Posterior vena cava (tissue), 2 donors: ENCODE measurements around the gene PLEKHG2. TPM values are rescaled to one million over a fixed set of nuclear protein-coding genes. Genes with fewer than 3 reads are reported as not detected.
A peak's percentile ranks its signal among the peaks of the same experiment; 100 is the strongest.

ENCODE experiments used
- DNase-seq: peaks from one replicate; pipeline ENCODE4 v3.0.0-alpha.2; 2020; ENCODE audit warnings: low spot score
- intact Hi-C, 2 donors: fragments of 100-400 bp; cut with DNase I; formaldehyde crosslinking; loops; one replicate each; pipeline versions ENCODE4 v1.14.1 to v1.14.2; 2022 to 2023
- total RNA-seq, 2 donors: library from RNA; stranded (reverse); fragmentation: NEBNext Ultra II Directional; extraction: Animal tissue kit (Norgen Biotek cat#: 25700); gene quantifications; one replicate each; pipeline ENCODE4 v1.2.1, GENCODE V29; 2021
- donor health status: DM: yes; HTN: yes; CAD: no.
- donor health status: DM: yes; HTN: yes; CAD: no.

The PLEKHG2 gene
- total RNA-seq, 2 donors from 2014 or later, result 38.1 to 48.6 TPM

- intact Hi-C loops, result no loop called here
- DNase-seq, result peak; percentile 100
Observed at GRCh38 chr19:39403331-39404312, 8.8 kb upstream of the PLEKHG2 start.

GRCh38 chr19:39405261-39405957 is 7.1 kb upstream of the PLEKHG2 start:
- DNase-seq, result peak; percentile 82
- intact Hi-C loops, result no loop called here

- intact Hi-C loops, result no loop called here
- DNase-seq, result no peak
Observed at GRCh38 chr19:39405958-39406655, 6.4 kb upstream of the PLEKHG2 start.

- intact Hi-C loops, result no loop called here
- DNase-seq, result peak; percentile 98
Observed at GRCh38 chr19:39406656-39407409, 5.6 kb upstream of the PLEKHG2 start, which contains the start of gene ZFP36. TSS of gene ZFP36 (plus strand) at chr19:39406847. CDS start at chr19:39406905, 58 bp downstream.

- no peak for DNase-seq
- intact Hi-C loops, result no loop called here
Observed at GRCh38 chr19:39407410-39407659, 5.1 kb upstream of the PLEKHG2 start.

GRCh38 chr19:39407660-39408391 is 4.6 kb upstream of the PLEKHG2 start:
- intact Hi-C loops, result no loop called here
- DNase-seq, result peak; percentile 92

GRCh38 chr19:39408392-39409207 is 3.9 kb upstream of the PLEKHG2 start:
- intact Hi-C loops, result no loop called here
- DNase-seq, result no peak

GRCh38 chr19:39409208-39410016 is 3.1 kb upstream of the PLEKHG2 start:
- intact Hi-C loops, result no loop called here
- DNase-seq, result peak; percentile 97

GRCh38 chr19:39410017-39410830 is 2.2 kb upstream of the PLEKHG2 start:
- intact Hi-C loops, result no loop called here

GRCh38 chr19:39410831-39411080 is 1.7 kb upstream of the PLEKHG2 start:
- intact Hi-C loops, result no loop called here
- DNase-seq, result no peak

More at GRCh38 chr19:39410017-39410830, 2.2 kb upstream of the PLEKHG2 start:
- DNase-seq, result peak; percentile 97

GRCh38 chr19:39411081-39411831 is 1.2 kb upstream of the PLEKHG2 start:
- peak; percentile 93 for DNase-seq
- intact Hi-C loops, result no loop called here

GRCh38 chr19:39411832-39412099 is 703 bp upstream of the PLEKHG2 start:
- DNase-seq, result peak; percentile 97
- intact Hi-C loops, result no loop called here

- intact Hi-C loops, result no loop called here
- no peak for DNase-seq
Observed at GRCh38 chr19:39412867-39413271, 400 bp downstream of the PLEKHG2 start.

- peak; percentile 92 for DNase-seq
- intact Hi-C loops, result no loop called here
Observed at GRCh38 chr19:39413272-39413910, 922 bp downstream of the PLEKHG2 start.

GRCh38 chr19:39413911-39414608 is 1.6 kb downstream of the PLEKHG2 start:
- intact Hi-C loops, result no loop called here
- DNase-seq, result peak; percentile 89
